Measurements from ENCODE around the gene GAL. TPM values are rescaled to one million over a fixed set of nuclear protein-coding genes. Genes with fewer than 3 reads are reported as not detected.

Gene GAL
- total RNA-seq, 1 experiment from 2014 or later = 4.4 TPM

DNA sequence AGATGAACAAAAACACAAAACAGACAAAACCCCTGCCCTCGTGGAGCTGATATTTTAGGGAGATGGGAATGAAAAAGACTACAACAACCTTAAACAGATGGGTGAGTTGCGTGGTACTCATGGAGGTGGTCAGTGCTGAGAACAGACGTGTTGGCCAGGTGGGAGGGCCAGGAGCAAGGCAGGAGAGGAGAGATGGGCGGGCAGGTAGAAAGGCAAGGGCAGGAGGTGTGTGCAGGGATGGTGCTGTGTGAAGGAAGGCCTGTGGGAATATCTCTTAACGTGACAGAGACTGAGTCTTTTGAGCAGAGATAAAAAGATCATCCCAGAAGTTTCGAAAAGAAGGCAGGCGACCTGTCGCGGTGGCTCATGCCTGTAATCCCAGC, 7.0 kb downstream of the GAL start:
- TF ChIP-seq, protein P1, sequence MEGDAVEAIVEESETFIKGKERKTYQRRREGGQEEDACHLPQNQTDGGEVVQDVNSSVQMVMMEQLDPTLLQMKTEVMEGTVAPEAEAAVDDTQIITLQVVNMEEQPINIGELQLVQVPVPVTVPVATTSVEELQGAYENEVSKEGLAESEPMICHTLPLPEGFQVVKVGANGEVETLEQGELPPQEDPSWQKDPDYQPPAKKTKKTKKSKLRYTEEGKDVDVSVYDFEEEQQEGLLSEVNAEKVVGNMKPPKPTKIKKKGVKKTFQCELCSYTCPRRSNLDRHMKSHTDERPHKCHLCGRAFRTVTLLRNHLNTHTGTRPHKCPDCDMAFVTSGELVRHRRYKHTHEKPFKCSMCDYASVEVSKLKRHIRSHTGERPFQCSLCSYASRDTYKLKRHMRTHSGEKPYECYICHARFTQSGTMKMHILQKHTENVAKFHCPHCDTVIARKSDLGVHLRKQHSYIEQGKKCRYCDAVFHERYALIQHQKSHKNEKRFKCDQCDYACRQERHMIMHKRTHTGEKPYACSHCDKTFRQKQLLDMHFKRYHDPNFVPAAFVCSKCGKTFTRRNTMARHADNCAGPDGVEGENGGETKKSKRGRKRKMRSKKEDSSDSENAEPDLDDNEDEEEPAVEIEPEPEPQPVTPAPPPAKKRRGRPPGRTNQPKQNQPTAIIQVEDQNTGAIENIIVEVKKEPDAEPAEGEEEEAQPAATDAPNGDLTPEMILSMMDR (conservative IDR thresholded peaks at IDR 0.05; ENCODE audit: low read depth, low read length) = no peak
- no peak for TF ChIP-seq EZH2 (IDR thresholded peaks at IDR 0.05; ENCODE audit: borderline replicate concordance, low read depth, low read length, poor library complexity, severe bottlenecking)
- Histone ChIP-seq H3K27me3 (replicated peaks; ENCODE audit: insufficient read depth, low read depth, low read length, poor library complexity) (no peaks in the 10 kb centered on the region), H3K36me3 (ENCODE audit: insufficient read depth, low read length, poor library complexity, severe bottlenecking) (no peaks in the 10 kb centered on the region), H3K27ac (ENCODE audit: low read depth, low read length, poor library complexity, severe bottlenecking) (no peak overlapping the region), H3K4me3 (ENCODE audit: low read depth, low read length, poor library complexity, severe bottlenecking) (no peak overlapping the region), H3K4me1 (ENCODE audit: insufficient read depth, low read length, poor library complexity, severe bottlenecking) (no peaks in the 10 kb centered on the region), H3K9me3 (ENCODE audit: low read depth, low read length, poor library complexity, severe bottlenecking) (no peaks in the 10 kb centered on the region)
- POLR2A ChIA-PET (ENCODE audit: low non-redundant PET) = no interaction called here
- CTCF ChIA-PET = no interaction called here
- no peak for DNase-seq (ENCODE audit: low spot score)
- intact Hi-C loops (cut with micrococcal nuclease; ENCODE audit: unreplicated experiment) = no loop called here
- BruUV-seq (replicated peaks) = no TSS peak

DNA sequence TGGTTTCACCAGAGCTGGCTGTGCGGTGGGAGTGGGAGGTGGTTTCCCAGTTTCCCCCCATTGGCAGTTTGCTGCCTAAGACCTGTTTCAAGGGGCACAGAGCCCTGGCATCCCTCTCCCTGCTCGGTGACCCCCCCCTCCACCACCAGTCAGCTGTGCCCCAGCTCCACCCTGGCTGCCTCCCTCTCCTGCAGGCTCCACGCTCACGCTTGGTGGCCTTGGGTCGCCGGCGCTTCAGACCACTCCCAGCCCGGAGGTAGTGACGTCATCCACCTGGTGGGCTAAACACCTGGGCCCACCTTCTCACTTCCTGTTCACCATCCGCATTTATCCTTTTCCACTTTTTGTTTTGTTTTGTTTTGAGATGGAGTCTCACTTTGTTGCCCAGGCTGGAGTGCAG, 7.8 kb downstream of the GAL start:
- no peaks in the 10 kb centered on the region for H3K4me1 ChIP-seq (ENCODE audit: insufficient read depth, low read length, poor library complexity, severe bottlenecking)
- no peak for TF ChIP-seq EZH2 (IDR thresholded peaks at IDR 0.05; ENCODE audit: borderline replicate concordance, low read depth, low read length, poor library complexity, severe bottlenecking)
- TF ChIP-seq, protein P1 (conservative IDR thresholded peaks at IDR 0.05; ENCODE audit: low read depth, low read length) = no peak
- no peaks in the 10 kb centered on the region for H3K9me3 ChIP-seq (ENCODE audit: low read depth, low read length, poor library complexity, severe bottlenecking)
- H3K27me3 ChIP-seq (replicated peaks; ENCODE audit: insufficient read depth, low read depth, low read length, poor library complexity) = no peaks in the 10 kb centered on the region
- no peak overlapping the region for H3K4me3 ChIP-seq (ENCODE audit: low read depth, low read length, poor library complexity, severe bottlenecking)
- ChIA-PET CTCF (no interaction called here), POLR2A (ENCODE audit: low non-redundant PET) (interaction anchor here (0.6 kb wide), 1 partner anchor 57 kb away, joined by 4 read pairs; no protein-coding TSS in a partner anchor)
- H3K36me3 ChIP-seq (ENCODE audit: insufficient read depth, low read length, poor library complexity, severe bottlenecking) = no peaks in the 10 kb centered on the region
- no peak for DNase-seq (ENCODE audit: low spot score)
- intact Hi-C loops (cut with micrococcal nuclease; ENCODE audit: unreplicated experiment) = no loop called here
- BruUV-seq (replicated peaks) = no TSS peak
- H3K27ac ChIP-seq (ENCODE audit: low read depth, low read length, poor library complexity, severe bottlenecking) = no peak overlapping the region

DNA sequence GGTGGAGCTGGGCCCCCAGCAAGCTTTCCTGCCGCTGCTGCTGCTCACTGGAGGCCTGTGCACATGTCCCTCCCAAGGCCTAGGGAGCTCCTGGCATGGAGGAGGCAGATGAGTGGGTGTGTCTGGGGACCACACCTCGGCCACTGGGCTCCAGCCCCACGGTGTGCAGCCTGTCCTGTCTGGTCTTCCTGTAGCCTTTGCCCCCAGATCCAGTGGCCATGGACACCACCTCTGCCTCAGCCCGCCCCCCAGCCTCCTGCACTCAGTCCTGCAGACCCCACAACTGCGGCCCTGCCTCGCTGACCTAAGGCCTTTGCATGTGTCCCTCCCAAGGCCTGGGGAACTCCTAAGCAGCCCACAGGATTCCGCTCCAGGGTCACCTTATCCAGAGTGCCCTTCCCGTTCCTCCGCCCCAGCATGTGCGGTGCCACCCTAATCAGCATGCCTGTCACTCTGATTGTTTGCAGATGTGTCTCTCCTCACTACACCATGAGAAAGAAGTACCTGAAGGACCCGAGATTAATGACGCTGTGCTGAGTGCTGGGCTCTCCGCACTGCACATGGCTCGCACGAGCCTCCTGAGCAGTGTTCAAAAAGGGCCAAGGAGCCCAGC, 8.6 kb downstream of the GAL start:
- Histone ChIP-seq H3K27ac (ENCODE audit: low read depth, low read length, poor library complexity, severe bottlenecking) (no peak overlapping the region), H3K4me1 (ENCODE audit: insufficient read depth, low read length, poor library complexity, severe bottlenecking) (no peaks in the 10 kb centered on the region), H3K27me3 (replicated peaks; ENCODE audit: insufficient read depth, low read depth, low read length, poor library complexity) (no peaks in the 10 kb centered on the region), H3K9me3 (ENCODE audit: low read depth, low read length, poor library complexity, severe bottlenecking) (no peaks in the 10 kb centered on the region), H3K36me3 (ENCODE audit: insufficient read depth, low read length, poor library complexity, severe bottlenecking) (no peaks in the 10 kb centered on the region), H3K4me3 (ENCODE audit: low read depth, low read length, poor library complexity, severe bottlenecking) (no peak overlapping the region)
- intact Hi-C loops (cut with micrococcal nuclease; ENCODE audit: unreplicated experiment) = no loop called here
- no TSS peak for BruUV-seq (replicated peaks)
- ChIA-PET POLR2A (ENCODE audit: low non-redundant PET) (no interaction called here), CTCF (no interaction called here)
- TF ChIP-seq EZH2 (IDR thresholded peaks at IDR 0.05; ENCODE audit: borderline replicate concordance, low read depth, low read length, poor library complexity, severe bottlenecking) = no peak
- TF ChIP-seq, protein P1 (conservative IDR thresholded peaks at IDR 0.05; ENCODE audit: low read depth, low read length) = no peak
- DNase-seq (ENCODE audit: low spot score) = no peak

Measured in A673 (cell line).